Measurements from ENCODE around the gene PDE4A.
"Not testable (repeated sequence)": the region's sequence is repeated elsewhere in the genome, so short reads cannot be mapped to it uniquely, and the experiment has no call there.

The PDE4A gene

GRCh38 chr19:10450191-10450852, 30.0 kb downstream of the PDE4A start:
- DNase-seq (ENCODE audit: low spot score), result no peak
- in situ Hi-C loops (cut with MboI; ENCODE audit: low pct_unique_long_range_greater_than_20kb, low sequenced_read_pairs, unreplicated experiment), result no loop called here
- TF ChIP-seq CTCF (IDR thresholded peaks at IDR 0.05; ENCODE audit: extremely low read depth, insufficient read depth, missing control alignments), result no peak

GRCh38 chr19:10450853-10451609, 30.7 kb downstream of the PDE4A start:
- no peak for DNase-seq (ENCODE audit: low spot score)
- TF ChIP-seq CTCF (IDR thresholded peaks at IDR 0.05; ENCODE audit: extremely low read depth, insufficient read depth, missing control alignments), result no peak
- in situ Hi-C loops (cut with MboI; ENCODE audit: low pct_unique_long_range_greater_than_20kb, low sequenced_read_pairs, unreplicated experiment), result no loop called here

- in situ Hi-C loops (cut with MboI; ENCODE audit: low pct_unique_long_range_greater_than_20kb, low sequenced_read_pairs, unreplicated experiment), result no loop called here
- no peak for TF ChIP-seq CTCF (IDR thresholded peaks at IDR 0.05; ENCODE audit: extremely low read depth, insufficient read depth, missing control alignments)
- DNase-seq (ENCODE audit: low spot score), result no peak
Observed at GRCh38 chr19:10452726-10453618, 32.6 kb downstream of the PDE4A start.

GRCh38 chr19:10453852-10454251, 33.5 kb downstream of the PDE4A start:
- in situ Hi-C loops (cut with MboI; ENCODE audit: low pct_unique_long_range_greater_than_20kb, low sequenced_read_pairs, unreplicated experiment), result no loop called here
- no peak for TF ChIP-seq CTCF (IDR thresholded peaks at IDR 0.05; ENCODE audit: extremely low read depth, insufficient read depth, missing control alignments)
- no peak for DNase-seq (ENCODE audit: low spot score)

- no peak for DNase-seq (ENCODE audit: low spot score)
- no peak for TF ChIP-seq CTCF (IDR thresholded peaks at IDR 0.05; ENCODE audit: extremely low read depth, insufficient read depth, missing control alignments)
- in situ Hi-C loops (cut with MboI; ENCODE audit: low pct_unique_long_range_greater_than_20kb, low sequenced_read_pairs, unreplicated experiment), result no loop called here
Observed at GRCh38 chr19:10454267-10454666, 33.9 kb downstream of the PDE4A start.

- in situ Hi-C loops (cut with MboI; ENCODE audit: low pct_unique_long_range_greater_than_20kb, low sequenced_read_pairs, unreplicated experiment); DNase-seq (ENCODE audit: low spot score): not testable (repeated sequence)
Observed at GRCh38 chr19:10458733-10459132, 38.4 kb downstream of the PDE4A start.
